MCF 10A (cell line): Measurements from ENCODE around the gene SNAP25. TPM values are rescaled to one million over a fixed set of nuclear protein-coding genes. Genes with fewer than 3 reads are reported as not detected.
A peak's percentile ranks its signal among the peaks of the same experiment; 100 is the strongest.

Experiments
- BruUV-seq: library from RNA; stranded (reverse); fragments of 400-500 nt; replicated peaks from 2 replicates; lab custom pipeline; 2021; lab: Mats Ljungman, UMichigan
- CTCF ChIA-PET: fragments of 300-600 bp; sonication (Branson Sonifier 250); formaldehyde crosslinking; extraction: SDS; loops from one replicate; lab custom pipeline; 2021; ENCODE audit warnings: antibody characterized with exemption, inconsistent platforms; lab: Yijun Ruan, JAX
- POLR2A ChIA-PET: fragments of 300-600, 350-650 bp; sonication (Branson Sonifier 250); formaldehyde crosslinking; extraction: SDS; loops from one replicate; lab custom pipeline; 2020; ENCODE audit warnings: antibody characterized with exemption, inconsistent platforms; lab: Yijun Ruan, JAX
- DNase-seq: peaks from one replicate; pipeline ENCODE4 v3.0.0-alpha.2; 2018; ENCODE audit not compliant: unreplicated experiment
- H3K27ac Mint-ChIP-seq: one replicate; pipeline ENCODE4 v1.8.0; 2022; ENCODE audit warnings: mild to moderate bottlenecking, low read depth, mixed read lengths; ENCODE audit not compliant: unreplicated experiment
- H3K27me3 Mint-ChIP-seq: one replicate; pipeline ENCODE4 v1.8.0; 2022; ENCODE audit warnings: mixed read lengths; ENCODE audit not compliant: insufficient read depth, unreplicated experiment
- H3K36me3 Mint-ChIP-seq: one replicate; pipeline ENCODE4 v1.8.0; 2022; ENCODE audit warnings: mild to moderate bottlenecking, moderate library complexity, mixed read lengths; ENCODE audit not compliant: insufficient read depth, unreplicated experiment
- H3K4me1 Mint-ChIP-seq: one replicate; pipeline ENCODE4 v1.8.0; 2022; ENCODE audit warnings: mixed read lengths; ENCODE audit not compliant: insufficient read depth, unreplicated experiment
- H3K4me3 Mint-ChIP-seq: one replicate; pipeline ENCODE4 v1.8.0; 2022; ENCODE audit warnings: mild to moderate bottlenecking, moderate library complexity, mixed read lengths; ENCODE audit not compliant: unreplicated experiment
- H3K9me3 Mint-ChIP-seq: one replicate; pipeline ENCODE4 v1.8.0; 2022; ENCODE audit warnings: mixed read lengths; ENCODE audit not compliant: unreplicated experiment
- intact Hi-C: fragments of 100-400 bp; cut with micrococcal nuclease; formaldehyde crosslinking; loops from 2 replicates; pipeline ENCODE4 v1.14.1; 2022
- total RNA-seq: library from RNA; stranded (reverse); gene quantifications from 2 replicates; pipeline ENCODE4 v1.2.3, GENCODE V29; 2022
- TF ChIP-seq, protein P1 (sequence below): fragments of 200-600 bp; IDR thresholded peaks from one replicate; pipeline ENCODE4 v1.8.0; 2022; ENCODE audit warnings: antibody characterized with exemption, mild to moderate bottlenecking; ENCODE audit not compliant: unreplicated experiment

Gene SNAP25
- total RNA-seq, 1 experiment from 2014 or later: not detected

- Mint-ChIP-seq H3K27me3 (no peaks in the 10 kb centered on the region), H3K27ac (no peak overlapping the region), H3K36me3 (no peaks in the 10 kb centered on the region), H3K4me1 (peaks cover 16% of the 10 kb centered on the region), H3K4me3 (no peak overlapping the region), H3K9me3 (no peaks in the 10 kb centered on the region)
- peak; percentile 31 for DNase-seq
- POLR2A ChIA-PET: no interaction called here
- intact Hi-C loops: no loop called here
- BruUV-seq: no TSS peak
- CTCF ChIA-PET: interaction anchor here (0.7 to 1.1 kb wide), 3 partner anchors 9 to 375 kb away, joined by 3 to 5 read pairs (median 3); no protein-coding TSS in a partner anchor
- TF ChIP-seq, protein P1, sequence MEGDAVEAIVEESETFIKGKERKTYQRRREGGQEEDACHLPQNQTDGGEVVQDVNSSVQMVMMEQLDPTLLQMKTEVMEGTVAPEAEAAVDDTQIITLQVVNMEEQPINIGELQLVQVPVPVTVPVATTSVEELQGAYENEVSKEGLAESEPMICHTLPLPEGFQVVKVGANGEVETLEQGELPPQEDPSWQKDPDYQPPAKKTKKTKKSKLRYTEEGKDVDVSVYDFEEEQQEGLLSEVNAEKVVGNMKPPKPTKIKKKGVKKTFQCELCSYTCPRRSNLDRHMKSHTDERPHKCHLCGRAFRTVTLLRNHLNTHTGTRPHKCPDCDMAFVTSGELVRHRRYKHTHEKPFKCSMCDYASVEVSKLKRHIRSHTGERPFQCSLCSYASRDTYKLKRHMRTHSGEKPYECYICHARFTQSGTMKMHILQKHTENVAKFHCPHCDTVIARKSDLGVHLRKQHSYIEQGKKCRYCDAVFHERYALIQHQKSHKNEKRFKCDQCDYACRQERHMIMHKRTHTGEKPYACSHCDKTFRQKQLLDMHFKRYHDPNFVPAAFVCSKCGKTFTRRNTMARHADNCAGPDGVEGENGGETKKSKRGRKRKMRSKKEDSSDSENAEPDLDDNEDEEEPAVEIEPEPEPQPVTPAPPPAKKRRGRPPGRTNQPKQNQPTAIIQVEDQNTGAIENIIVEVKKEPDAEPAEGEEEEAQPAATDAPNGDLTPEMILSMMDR: no peak
Observed at GRCh38 chr20:10352934-10353824, 134.5 kb downstream of the SNAP25 start.

GRCh38 chr20:10356628-10357027, 138.0 kb downstream of the SNAP25 start:
- Mint-ChIP-seq H3K4me1 (peaks cover 11% of the 10 kb centered on the region), H3K27ac (no peak overlapping the region), H3K27me3 (no peaks in the 10 kb centered on the region), H3K9me3 (no peaks in the 10 kb centered on the region), H3K36me3 (no peaks in the 10 kb centered on the region), H3K4me3 (no peak overlapping the region)
- no TSS peak for BruUV-seq
- TF ChIP-seq, protein P1: no peak
- DNase-seq: no peak
- ChIA-PET CTCF (no interaction called here), POLR2A (no interaction called here)
- intact Hi-C loops: loop anchor here (5.0 kb wide), 1 partner anchor 264 kb away; no protein-coding TSS in a partner anchor

Other genes starting within 250 kb of the SNAP25 start
- gene ANKEF1, start 183.8 kb upstream of the SNAP25 start, total RNA-seq: 5.6 and 7.2 TPM in 2 replicates
- gene MKKS, start 215.4 kb downstream of the SNAP25 start, total RNA-seq: 33.0 and 44.5 TPM in 2 replicates
- 11.2 and 12.9 TPM in 2 replicates for gene SLX4IP, start 216.5 kb downstream of the SNAP25 start, total RNA-seq